ENCODE measurements around the gene C19orf81. TPM values are rescaled to one million over a fixed set of nuclear protein-coding genes. Genes with fewer than 3 reads are reported as not detected.
A peak's percentile ranks its signal among the peaks of the same experiment; 100 is the strongest.

The C19orf81 gene
- total and polyA plus RNA-seq, 2 of the 8 experiments (the other 6 are each of a cell fraction or from before 2014, with no cell fraction given), result 11.7 to 13.0 TPM

GRCh38 chr19:50667759-50668231 is 18.6 kb downstream of the C19orf81 start:
- peaks cover 0 to 5% (median 3%) of the 10 kb centered on the region in 4 experiments; a peak in 5 of 7 replicates for H3K4me1 ChIP-seq (replicated peaks in 1 of 4; ENCODE audit: control insufficient read depth in 3 of 4, insufficient read depth in 4 of 4, low read length in 3 of 4)
- DNase-seq (ENCODE audit: low read depth in 1 of 2, low spot score in 2 of 2) (peak in 1 of 2 experiments; percentile 54), FAIRE-seq (no peak)
- H2BK20ac ChIP-seq (ENCODE audit: low read length), result no peak overlapping the region
- no peak overlapping the region for H3K23ac ChIP-seq (ENCODE audit: insufficient read length)
- no peak overlapping the region for H2AK5ac ChIP-seq (ENCODE audit: low read depth, low read length)
- CTCF ChIA-PET (ENCODE audit: partially characterized antibody), result interaction anchor here (0.9 to 1.2 kb wide), 3 partner anchors 56 to 122 kb away, joined by 3 read pairs; partner anchors contain the start of gene CLEC11A
- no peaks in the 10 kb centered on the region; a peak in 1 of 8 replicates for H3K36me3 ChIP-seq (ENCODE audit: control insufficient read depth in 2 of 4, insufficient read depth in 4 of 4, low read length in 3 of 4)
- H3K23me2 ChIP-seq (ENCODE audit: low read depth, low read length), result peaks cover 1% of the 10 kb centered on the region; the same call in 1 of the 2 replicates
- 0 out of 4 replicates have a peak, but pooled peaks cover 0 to 5% of the 10 kb centered on the region in 2 experiments for H3K9me3 ChIP-seq (ENCODE audit: insufficient read depth in 2 of 2, low read depth in 1 of 2, low read length in 1 of 2)
- peak; percentile 89 for TF ChIP-seq SUZ12 (IDR thresholded peaks at IDR 0.05; ENCODE audit: low read length)
- TF ChIP-seq RFX5 (IDR thresholded peaks at IDR 0.05; ENCODE audit: borderline replicate concordance, low read depth, low read length), result no peak
- TF ChIP-seq NRF1 (IDR thresholded peaks at IDR 0.05; ENCODE audit: low read depth, low read length), result no peak
- no peak for TF ChIP-seq RBBP5 (IDR thresholded peaks at IDR 0.05; ENCODE audit: borderline replicate concordance, low read depth, low read length)
- TF ChIP-seq EZH2 (IDR thresholded peaks at IDR 0.05; ENCODE audit: low read depth, low read length, severe bottlenecking), result peak; percentile 82
- no peak for TF ChIP-seq TEAD4 (IDR thresholded peaks at IDR 0.05; ENCODE audit: low read depth, low read length)
- TF ChIP-seq CBX5 (IDR thresholded peaks at IDR 0.05; ENCODE audit: low read depth, low read length), result no peak
- H3K4me2 ChIP-seq (ENCODE audit: insufficient read depth in 1 of 2, low read depth in 2 of 2, low read length in 2 of 2), result peak overlapping the region; percentile 49 to 64; a peak in 3 of 4 replicates
- H3K56ac ChIP-seq (replicated peaks; ENCODE audit: insufficient read length, low read depth, low read length), result no peak overlapping the region
- H3K79me2 ChIP-seq (ENCODE audit: control insufficient read depth in 1 of 2, insufficient read depth in 2 of 2, low read length in 2 of 2), result no peaks in the 10 kb centered on the region
- H4K5ac ChIP-seq (ENCODE audit: insufficient read length, low read depth, low read length), result no peak overlapping the region
- no peak overlapping the region for H3K9ac ChIP-seq (replicated peaks in 1 of 4; ENCODE audit: extremely low read depth in 1 of 4, low read depth in 3 of 4, low read length in 3 of 4)
- no peak overlapping the region for H2BK5ac ChIP-seq (ENCODE audit: low read depth, low read length)
- H4K8ac ChIP-seq (ENCODE audit: extremely low read depth, insufficient read depth, low read length), result no peak overlapping the region
- no peak overlapping the region for H3K4ac ChIP-seq (replicated peaks; ENCODE audit: insufficient read length, low read depth, low read length)
- WGBS, 2 experiments (ENCODE audit: extremely low coverage in 1 of 2, insufficient coverage in 1 of 2, insufficient read length in 1 of 2, insufficient replicate concordance in 2 of 2, low coverage in 1 of 2, low lambda C conversion rate in 2 of 2, missing lambda C conversion rate in 1 of 2), result no CpG with 5 or more reads among the region's 58 CpGs
- H3K27me3 ChIP-seq (replicated peaks in 1 of 4; ENCODE audit: control insufficient read depth in 3 of 4, extremely low read depth in 1 of 4, insufficient read depth in 3 of 4, low read length in 3 of 4), result peaks cover 27 to 45% (median 38%) of the 10 kb centered on the region in 4 experiments
- H3K79me1 ChIP-seq (ENCODE audit: low read depth, low read length), result no peaks in the 10 kb centered on the region
- no peak overlapping the region for H2BK120ac ChIP-seq (replicated peaks; ENCODE audit: low read depth, low read length)
- H3K27ac ChIP-seq (ENCODE audit: low read depth, low read length), result no peak overlapping the region
- no peak overlapping the region for H3K14ac ChIP-seq (ENCODE audit: insufficient read length)
- no peak overlapping the region for H2BK12ac ChIP-seq (ENCODE audit: low read depth, low read length)
- peaks cover 0 to 7% of the 10 kb centered on the region in 2 experiments for H4K20me1 ChIP-seq (replicated peaks in 1 of 2; ENCODE audit: control insufficient read depth in 1 of 2, insufficient read depth in 2 of 2, low read length in 2 of 2)
- H4K91ac ChIP-seq (replicated peaks; ENCODE audit: insufficient read length, low read length), result no peak overlapping the region
- H2BK15ac ChIP-seq (ENCODE audit: low read length), result no peak overlapping the region
- POLR2A ChIA-PET (ENCODE audit: partially characterized antibody), result no interaction called here
- no peak overlapping the region for H2AFZ ChIP-seq (ENCODE audit: low read length)
- H3K4me3 ChIP-seq (ENCODE audit: extremely low read depth in 1 of 4, insufficient read depth in 2 of 4, low read depth in 3 of 4, low read length in 4 of 4), result peak overlapping the region in 1 of 4 experiments; percentile 53; a peak in 3 of 8 replicates
- no peak overlapping the region for H3K18ac ChIP-seq (ENCODE audit: extremely low read depth, low read length)
